Measurements from ENCODE around the gene KIAA0232. TPM values are rescaled to one million over a fixed set of nuclear protein-coding genes. Genes with fewer than 3 reads are reported as not detected.

The KIAA0232 gene
- total and polyA plus RNA-seq, 9 of the 15 experiments (the other 6 are each of a cell fraction or from before 2014, with no cell fraction given) = 3.5 to 17.4 (median 13.0) TPM

GRCh38 chr4:6782147-6782845, at the start of gene KIAA0232 (continued):
- TF ChIP-seq, protein P1, sequence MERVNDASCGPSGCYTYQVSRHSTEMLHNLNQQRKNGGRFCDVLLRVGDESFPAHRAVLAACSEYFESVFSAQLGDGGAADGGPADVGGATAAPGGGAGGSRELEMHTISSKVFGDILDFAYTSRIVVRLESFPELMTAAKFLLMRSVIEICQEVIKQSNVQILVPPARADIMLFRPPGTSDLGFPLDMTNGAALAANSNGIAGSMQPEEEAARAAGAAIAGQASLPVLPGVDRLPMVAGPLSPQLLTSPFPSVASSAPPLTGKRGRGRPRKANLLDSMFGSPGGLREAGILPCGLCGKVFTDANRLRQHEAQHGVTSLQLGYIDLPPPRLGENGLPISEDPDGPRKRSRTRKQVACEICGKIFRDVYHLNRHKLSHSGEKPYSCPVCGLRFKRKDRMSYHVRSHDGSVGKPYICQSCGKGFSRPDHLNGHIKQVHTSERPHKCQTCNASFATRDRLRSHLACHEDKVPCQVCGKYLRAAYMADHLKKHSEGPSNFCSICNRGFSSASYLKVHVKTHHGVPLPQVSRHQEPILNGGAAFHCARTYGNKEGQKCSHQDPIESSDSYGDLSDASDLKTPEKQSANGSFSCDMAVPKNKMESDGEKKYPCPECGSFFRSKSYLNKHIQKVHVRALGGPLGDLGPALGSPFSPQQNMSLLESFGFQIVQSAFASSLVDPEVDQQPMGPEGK (CRISPR knock-in tag; IDR thresholded peaks at IDR 0.05; ENCODE audit: borderline replicate concordance) = no peak
- TF ChIP-seq C11orf30 (IDR thresholded peaks at IDR 0.05; ENCODE audit: low read depth) (no peak), ZNF445 (CRISPR knock-in tag; IDR thresholded peaks at IDR 0.05; ENCODE audit: low read depth) (no peak), CREBBP (IDR thresholded peaks at IDR 0.05; ENCODE audit: low read depth, low read length) (no peak), ETS2 (tag; IDR thresholded peaks at IDR 0.05; ENCODE audit: borderline replicate concordance, poor library complexity, severe bottlenecking) (no peak), HDAC3 (IDR thresholded peaks at IDR 0.05; ENCODE audit: borderline replicate concordance, partially characterized antibody) (no peak), HNRNPUL1 (IDR thresholded peaks at IDR 0.05; ENCODE audit: low read length) (no peak), MYC (IDR thresholded peaks at IDR 0.05; ENCODE audit: low read depth, low read length) (peak; percentile 68), MYC (CRISPR knock-in tag; IDR thresholded peaks at IDR 0.05; ENCODE audit: borderline replicate concordance, low read depth) (no peak), ZNF696 (CRISPR knock-in tag; conservative IDR thresholded peaks at IDR 0.05) (no peak), XRCC4 (IDR thresholded peaks at IDR 0.05; ENCODE audit: extremely low read depth, insufficient read depth, insufficient read length) (no peak), ZNF778 (CRISPR knock-in tag; IDR thresholded peaks at IDR 0.05) (no peak), SREBF1 (IDR thresholded peaks at IDR 0.05; ENCODE audit: borderline replicate concordance, low read depth, low read length) (no peak), NR4A1 (CRISPR knock-in tag; IDR thresholded peaks at IDR 0.05) (no peak), NR4A1 (tag; IDR thresholded peaks at IDR 0.05) (peak; percentile 82; the same call in 1 of the 2 replicates), ZNF75A (CRISPR knock-in tag; IDR thresholded peaks at IDR 0.05) (no peak), ID3 (CRISPR knock-in tag; IDR thresholded peaks at IDR 0.05) (no peak), ID3 (tag; IDR thresholded peaks at IDR 0.05) (peak; percentile 81), ZNF316 (IDR thresholded peaks at IDR 0.05) (no peak), ZFP1 (CRISPR knock-in tag; IDR thresholded peaks at IDR 0.05) (no peak)
- TF ChIP-seq, protein P2, sequence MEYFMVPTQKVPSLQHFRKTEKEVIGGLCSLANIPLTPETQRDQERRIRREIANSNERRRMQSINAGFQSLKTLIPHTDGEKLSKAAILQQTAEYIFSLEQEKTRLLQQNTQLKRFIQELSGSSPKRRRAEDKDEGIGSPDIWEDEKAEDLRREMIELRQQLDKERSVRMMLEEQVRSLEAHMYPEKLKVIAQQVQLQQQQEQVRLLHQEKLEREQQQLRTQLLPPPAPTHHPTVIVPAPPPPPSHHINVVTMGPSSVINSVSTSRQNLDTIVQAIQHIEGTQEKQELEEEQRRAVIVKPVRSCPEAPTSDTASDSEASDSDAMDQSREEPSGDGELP (CRISPR knock-in tag; IDR thresholded peaks at IDR 0.05; ENCODE audit: borderline replicate concordance) = peak; percentile 58; the same call in 1 of the 2 replicates
- TF ChIP-seq, protein P3, sequence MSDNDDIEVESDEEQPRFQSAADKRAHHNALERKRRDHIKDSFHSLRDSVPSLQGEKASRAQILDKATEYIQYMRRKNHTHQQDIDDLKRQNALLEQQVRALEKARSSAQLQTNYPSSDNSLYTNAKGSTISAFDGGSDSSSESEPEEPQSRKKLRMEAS (CRISPR knock-in tag; IDR thresholded peaks at IDR 0.05) = no peak

All from K562 (cell line).